Breast epithelium (tissue), 4 donors: Measurements from ENCODE around the gene TTBK1. TPM values are rescaled to one million over a fixed set of nuclear protein-coding genes. Genes with fewer than 3 reads are reported as not detected.

Experiments used
- DNase-seq, 2 donors: peaks; one replicate each; pipeline ENCODE4 v3.0.0-alpha.2; 2019; ENCODE audit warnings: low spot score in 2 of 2
- H3K27ac ChIP-seq, 2 donors: fragments of 200-600 bp; sonication (generic) in 1 of 2; one replicate each; pipeline ENCODE4 v1.5.1; 2016 to 2019; ENCODE audit warnings: mild to moderate bottlenecking in 1 of 2
- H3K27me3 ChIP-seq, 2 donors: fragments of 200-600 bp; sonication (generic) in 1 of 2; one replicate each; pipeline versions ENCODE4 v1.5.1 to v1.6.0; 2017 to 2019; ENCODE audit warnings: control low read depth in 1 of 2, mild to moderate bottlenecking in 1 of 2
- H3K36me3 ChIP-seq: fragments of 200-600 bp; one replicate; pipeline ENCODE4 v1.5.1; 2019
- H3K4me1 ChIP-seq, 2 donors: fragments of 200-600 bp; sonication (generic); one replicate each; pipeline ENCODE4 v1.5.1; 2016 to 2019; ENCODE audit warnings: control low read depth in 1 of 2
- H3K4me3 ChIP-seq, 3 donors: fragments of 200-600 bp; sonication (generic); 1 replicate in 2 of 3; 2 replicates in 1 of 3; pipeline ENCODE4 v1.5.1; 2016 to 2019; ENCODE audit warnings: mild to moderate bottlenecking in 3 of 3, moderate library complexity in 2 of 3
- H3K9me3 ChIP-seq, 2 donors: fragments of 200-600 bp; sonication (generic) in 1 of 2; one replicate each; pipeline ENCODE4 v1.5.1; 2016 to 2019; ENCODE audit warnings: control low read depth in 1 of 2
- CTCF ChIP-seq, 3 donors: fragments of 450-650 bp; IDR thresholded peaks; one replicate each; pipeline ENCODE4 v1.5.1; 2016 to 2017; ENCODE audit warnings: antibody characterized with exemption in 3 of 3, mild to moderate bottlenecking in 3 of 3, moderate library complexity in 3 of 3
- POLR2A ChIP-seq: fragments of 450-650 bp; IDR thresholded peaks from one replicate; pipeline ENCODE4 v1.6.1; 2016; ENCODE audit warnings: antibody characterized with exemption, mild to moderate bottlenecking, moderate library complexity
- POLR2AphosphoS5 ChIP-seq, 3 donors: sonication (generic); formaldehyde crosslinking; IDR thresholded peaks; one replicate each; pipeline ENCODE4 v1.6.1; 2017; ENCODE audit warnings: antibody characterized with exemption in 3 of 3
- intact Hi-C: fragments of 100-400 bp; cut with DNase I; formaldehyde crosslinking; loops from one replicate; pipeline ENCODE4 v1.15.1; 2023; ENCODE audit warnings: low total_unique reads
- total RNA-seq, 3 donors: library from RNA; depleted of rRNA; stranded (reverse); fragments of >200 nt; gene quantifications; one replicate each; pipeline ENCODE4 v1.1.0, GENCODE V29; 2016

Gene TTBK1
- total RNA-seq, 3 donors from 2014 or later: under 0.01 TPM; not detected in 2

- TF ChIP-seq CTCF (IDR thresholded peaks at IDR 0.05): no peak
- no peak for TF ChIP-seq POLR2A
- no peak for TF ChIP-seq POLR2AphosphoS5 (IDR thresholded peaks at IDR 0.05)
- H3K36me3 ChIP-seq: no peaks in the 10 kb centered on the region
- no peak overlapping the region for H3K4me3 ChIP-seq
- H3K4me1 ChIP-seq: no peaks in the 10 kb centered on the region
- intact Hi-C loops: no loop called here
- peaks cover 0 to 26% of the 10 kb centered on the region in 2 donors for H3K27me3 ChIP-seq
- no peak overlapping the region for H3K27ac ChIP-seq
- no peaks in the 10 kb centered on the region for H3K9me3 ChIP-seq
- no peak for DNase-seq
Measured at GRCh38 chr6:43254846-43255245, 11.6 kb downstream of the TTBK1 start.

DNA sequence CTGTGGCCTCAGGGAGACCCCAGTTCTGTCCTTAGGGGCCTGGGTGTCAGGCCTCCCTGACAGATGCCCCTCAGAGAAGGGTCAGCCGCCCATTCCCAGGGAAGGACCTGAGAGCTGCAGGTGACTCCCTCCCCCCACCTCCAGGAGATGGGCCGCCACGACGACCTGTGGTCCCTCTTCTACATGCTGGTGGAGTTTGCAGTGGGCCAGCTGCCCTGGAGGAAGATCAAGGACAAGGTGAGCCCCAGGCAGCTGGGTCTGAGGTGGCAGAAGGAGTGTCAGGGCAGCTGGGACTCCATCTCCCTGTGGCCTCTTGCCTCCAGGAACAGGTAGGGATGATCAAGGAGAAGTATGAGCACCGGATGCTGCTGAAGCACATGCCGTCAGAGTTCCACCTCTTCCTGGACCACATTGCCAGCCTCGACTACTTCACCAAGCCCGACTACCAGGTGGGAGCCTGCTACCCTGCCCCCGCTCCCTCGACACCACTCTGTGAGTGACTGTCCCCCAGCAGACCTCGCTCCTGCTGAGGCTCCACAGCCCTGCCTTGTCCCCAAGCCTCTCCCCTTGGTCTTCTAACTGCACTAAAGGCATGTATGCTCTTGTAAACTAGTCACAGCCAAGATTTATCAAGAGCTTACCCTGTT, 12.2 kb downstream of the TTBK1 start:
- intact Hi-C loops: no loop called here
- peaks cover 0 to 26% of the 10 kb centered on the region in 2 donors for H3K27me3 ChIP-seq
- no peak overlapping the region for H3K27ac ChIP-seq
- no peak for DNase-seq
- no peaks in the 10 kb centered on the region for H3K9me3 ChIP-seq
- TF ChIP-seq POLR2AphosphoS5 (IDR thresholded peaks at IDR 0.05) (no peak), POLR2A (no peak)
- H3K36me3 ChIP-seq: no peaks in the 10 kb centered on the region
- H3K4me3 ChIP-seq: no peak overlapping the region
- no peaks in the 10 kb centered on the region for H3K4me1 ChIP-seq

GRCh38 chr6:43256670-43257366, 13.5 kb downstream of the TTBK1 start:
- peaks cover 0 to 20% of the 10 kb centered on the region in 2 donors for H3K27me3 ChIP-seq
- no peak overlapping the region for H3K27ac ChIP-seq
- TF ChIP-seq CTCF (IDR thresholded peaks at IDR 0.05) (no peak), POLR2AphosphoS5 (IDR thresholded peaks at IDR 0.05) (no peak), POLR2A (no peak)
- no peak for DNase-seq
- H3K9me3 ChIP-seq: no peaks in the 10 kb centered on the region
- H3K4me3 ChIP-seq: no peak overlapping the region
- H3K36me3 ChIP-seq: no peaks in the 10 kb centered on the region
- intact Hi-C loops: no loop called here
- no peaks in the 10 kb centered on the region for H3K4me1 ChIP-seq

- H3K36me3 ChIP-seq: no peaks in the 10 kb centered on the region
- DNase-seq: no peak
- H3K9me3 ChIP-seq: no peaks in the 10 kb centered on the region
- intact Hi-C loops: no loop called here
- H3K4me3 ChIP-seq: no peak overlapping the region
- TF ChIP-seq CTCF (IDR thresholded peaks at IDR 0.05): no peak
- TF ChIP-seq POLR2AphosphoS5 (IDR thresholded peaks at IDR 0.05): no peak
- no peak for TF ChIP-seq POLR2A
- H3K4me1 ChIP-seq: no peaks in the 10 kb centered on the region
- H3K27me3 ChIP-seq: peaks cover 0 to 19% of the 10 kb centered on the region in 2 donors
- H3K27ac ChIP-seq: no peak overlapping the region
Measured at GRCh38 chr6:43257367-43258145, 14.3 kb downstream of the TTBK1 start.

GRCh38 chr6:43258180-43258579, 14.9 kb downstream of the TTBK1 start:
- TF ChIP-seq POLR2AphosphoS5 (IDR thresholded peaks at IDR 0.05) (no peak), CTCF (IDR thresholded peaks at IDR 0.05) (no peak)
- no peak for DNase-seq
- intact Hi-C loops: no loop called here
- peaks cover 0 to 13% of the 10 kb centered on the region in 2 donors for H3K27me3 ChIP-seq
- no peaks in the 10 kb centered on the region for H3K9me3 ChIP-seq
- no peaks in the 10 kb centered on the region for H3K36me3 ChIP-seq
- no peak overlapping the region for H3K4me3 ChIP-seq
- no peak overlapping the region for H3K27ac ChIP-seq
- no peaks in the 10 kb centered on the region for H3K4me1 ChIP-seq
